SK-N-DZ (cell line): ENCODE measurements around the gene MAP3K13.
"Not testable (repeated sequence)": the region's sequence is repeated elsewhere in the genome, so short reads cannot be mapped to it uniquely, and the experiment has no call there.

Experiments
- DNase-seq: peaks from one replicate; pipeline ENCODE4 v3.0.0-alpha.2; 2015; ENCODE audit warnings: low spot score

The MAP3K13 gene

GRCh38 chr3:185444329-185444728, 81.4 kb downstream of the MAP3K13 start:
- DNase-seq = no peak

GRCh38 chr3:185448107-185448506, 85.2 kb downstream of the MAP3K13 start:
- no peak for DNase-seq

GRCh38 chr3:185451432-185451831, 88.5 kb downstream of the MAP3K13 start:
- DNase-seq = not testable (repeated sequence)

- no peak for DNase-seq
These were observed 94.4 kb downstream of the MAP3K13 start for GRCh38 chr3:185457376-185457775.

- no peak for DNase-seq
These were observed 97.4 kb downstream of the MAP3K13 start for GRCh38 chr3:185460309-185460708.

- DNase-seq = no peak
These were observed 97.9 kb downstream of the MAP3K13 start for GRCh38 chr3:185460719-185461350.

- DNase-seq = no peak
These were observed 102.5 kb downstream of the MAP3K13 start for GRCh38 chr3:185465471-185465870.

- DNase-seq = not testable (repeated sequence)
These were observed 103.2 kb downstream of the MAP3K13 start for GRCh38 chr3:185466123-185466522.

- no peak for DNase-seq
These were observed 106.6 kb downstream of the MAP3K13 start for GRCh38 chr3:185469542-185469941.

GRCh38 chr3:185470323-185470722, 107.4 kb downstream of the MAP3K13 start:
- DNase-seq = no peak

- DNase-seq = no peak
These were observed 110.4 kb downstream of the MAP3K13 start for GRCh38 chr3:185473290-185473815.

- not testable (repeated sequence) for DNase-seq
These were observed 112.0 kb downstream of the MAP3K13 start for GRCh38 chr3:185474922-185475321.

- no peak for DNase-seq
These were observed 114.4 kb downstream of the MAP3K13 start for GRCh38 chr3:185477316-185477715.

- DNase-seq = no peak
These were observed 116.5 kb downstream of the MAP3K13 start for GRCh38 chr3:185479373-185479945.

- no peak for DNase-seq
These were observed 121.4 kb downstream of the MAP3K13 start for GRCh38 chr3:185484296-185484695.

GRCh38 chr3:185486394-185486793, 123.5 kb downstream of the MAP3K13 start:
- DNase-seq = no peak

- no peak for DNase-seq
These were observed 125.5 kb downstream of the MAP3K13 start for GRCh38 chr3:185488465-185488864.

- DNase-seq = no peak
These were observed 126.5 kb downstream of the MAP3K13 start for GRCh38 chr3:185489462-185489861.

- no peak for DNase-seq
These were observed 127.3 kb downstream of the MAP3K13 start for GRCh38 chr3:185490241-185490640.

GRCh38 chr3:185498503-185499396, 135.8 kb downstream of the MAP3K13 start, which contains the start of gene TMEM41A:
TSS of gene TMEM41A (minus strand) at chr3:185499035. CDS start at chr3:185498961, 74 bp downstream.
- DNase-seq = peak; percentile 92

- DNase-seq = no peak
These were observed 140.1 kb downstream of the MAP3K13 start for GRCh38 chr3:185502987-185503386.

- no peak for DNase-seq
These were observed 140.6 kb downstream of the MAP3K13 start for GRCh38 chr3:185503521-185503920.
